EH (cell line): ENCODE measurements around the gene SLC28A3.

Experiments
- DNase-seq: peaks from one replicate; pipeline ENCODE4 v3.0.0-alpha.2; 2015; ENCODE audit warnings: low read depth

Gene SLC28A3

GRCh38 chr9:84238652-84239051 is 101.9 kb downstream of the SLC28A3 start:
- no peak for DNase-seq

GRCh38 chr9:84235511-84235910 is 105.0 kb downstream of the SLC28A3 start:
- DNase-seq, result no peak

GRCh38 chr9:84230355-84231145 is 110.0 kb downstream of the SLC28A3 start:
- peak; percentile 38 for DNase-seq

- no peak for DNase-seq
These were observed 111.4 kb downstream of the SLC28A3 start for GRCh38 chr9:84229191-84229590.

GRCh38 chr9:84228130-84228720 is 112.3 kb downstream of the SLC28A3 start:
- DNase-seq, result no peak

- DNase-seq, result no peak
These were observed 114.4 kb downstream of the SLC28A3 start for GRCh38 chr9:84226126-84226525.
